GM12874 (cell line): ENCODE measurements around the gene TOR1B.
A peak's percentile ranks its signal among the peaks of the same experiment; 100 is the strongest.

Experiments
- TF ChIP-seq, protein P1 (sequence below): IDR thresholded peaks from 2 replicates; pipeline ENCODE4 v1.5.1; 2011; ENCODE audit warnings: low read depth, mild to moderate bottlenecking, control low read depth, low read length, moderate library complexity; ENCODE audit not compliant: insufficient read depth

Gene TOR1B

DNA sequence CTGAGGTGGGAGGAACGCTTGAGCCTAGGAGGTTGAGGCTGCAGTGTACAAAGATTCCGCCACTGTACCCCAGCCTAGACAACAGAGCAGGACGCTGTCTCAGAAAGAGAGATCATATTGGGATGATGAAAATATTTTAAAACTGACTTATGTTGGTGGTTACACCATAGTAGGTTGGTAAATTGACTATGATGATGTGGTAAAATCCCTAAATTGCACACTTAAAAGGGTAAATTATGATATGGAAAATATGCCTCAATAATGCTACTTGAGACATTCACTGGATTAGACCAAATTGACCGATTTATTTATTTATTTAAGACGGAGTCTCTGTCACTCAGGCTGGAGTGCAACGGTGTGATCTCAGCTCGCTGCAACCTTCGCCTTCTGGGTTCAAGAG, 21.9 kb upstream of the TOR1B start:
- TF ChIP-seq, protein P1, sequence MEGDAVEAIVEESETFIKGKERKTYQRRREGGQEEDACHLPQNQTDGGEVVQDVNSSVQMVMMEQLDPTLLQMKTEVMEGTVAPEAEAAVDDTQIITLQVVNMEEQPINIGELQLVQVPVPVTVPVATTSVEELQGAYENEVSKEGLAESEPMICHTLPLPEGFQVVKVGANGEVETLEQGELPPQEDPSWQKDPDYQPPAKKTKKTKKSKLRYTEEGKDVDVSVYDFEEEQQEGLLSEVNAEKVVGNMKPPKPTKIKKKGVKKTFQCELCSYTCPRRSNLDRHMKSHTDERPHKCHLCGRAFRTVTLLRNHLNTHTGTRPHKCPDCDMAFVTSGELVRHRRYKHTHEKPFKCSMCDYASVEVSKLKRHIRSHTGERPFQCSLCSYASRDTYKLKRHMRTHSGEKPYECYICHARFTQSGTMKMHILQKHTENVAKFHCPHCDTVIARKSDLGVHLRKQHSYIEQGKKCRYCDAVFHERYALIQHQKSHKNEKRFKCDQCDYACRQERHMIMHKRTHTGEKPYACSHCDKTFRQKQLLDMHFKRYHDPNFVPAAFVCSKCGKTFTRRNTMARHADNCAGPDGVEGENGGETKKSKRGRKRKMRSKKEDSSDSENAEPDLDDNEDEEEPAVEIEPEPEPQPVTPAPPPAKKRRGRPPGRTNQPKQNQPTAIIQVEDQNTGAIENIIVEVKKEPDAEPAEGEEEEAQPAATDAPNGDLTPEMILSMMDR, result no peak

DNA sequence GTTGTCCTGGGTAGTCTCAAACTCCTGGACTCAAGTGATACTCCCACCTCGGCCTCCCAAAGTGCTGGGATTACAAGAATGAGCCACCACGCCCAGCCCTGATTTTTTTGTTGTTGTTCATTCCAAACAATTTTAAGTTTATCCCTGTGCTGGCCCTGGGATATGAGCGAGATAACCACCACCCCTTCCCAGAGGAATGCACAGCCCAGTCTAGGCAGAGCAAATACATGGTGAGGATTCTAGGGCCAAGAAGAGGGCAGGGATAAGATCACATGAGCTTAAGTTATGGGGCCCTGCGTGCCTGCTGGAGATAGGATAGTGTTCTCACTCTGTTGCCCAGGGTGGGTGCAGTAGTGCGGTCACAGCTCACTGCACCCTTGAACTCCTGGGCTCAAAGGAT, 21.0 kb upstream of the TOR1B start:
- TF ChIP-seq, protein P1, result no peak

DNA sequence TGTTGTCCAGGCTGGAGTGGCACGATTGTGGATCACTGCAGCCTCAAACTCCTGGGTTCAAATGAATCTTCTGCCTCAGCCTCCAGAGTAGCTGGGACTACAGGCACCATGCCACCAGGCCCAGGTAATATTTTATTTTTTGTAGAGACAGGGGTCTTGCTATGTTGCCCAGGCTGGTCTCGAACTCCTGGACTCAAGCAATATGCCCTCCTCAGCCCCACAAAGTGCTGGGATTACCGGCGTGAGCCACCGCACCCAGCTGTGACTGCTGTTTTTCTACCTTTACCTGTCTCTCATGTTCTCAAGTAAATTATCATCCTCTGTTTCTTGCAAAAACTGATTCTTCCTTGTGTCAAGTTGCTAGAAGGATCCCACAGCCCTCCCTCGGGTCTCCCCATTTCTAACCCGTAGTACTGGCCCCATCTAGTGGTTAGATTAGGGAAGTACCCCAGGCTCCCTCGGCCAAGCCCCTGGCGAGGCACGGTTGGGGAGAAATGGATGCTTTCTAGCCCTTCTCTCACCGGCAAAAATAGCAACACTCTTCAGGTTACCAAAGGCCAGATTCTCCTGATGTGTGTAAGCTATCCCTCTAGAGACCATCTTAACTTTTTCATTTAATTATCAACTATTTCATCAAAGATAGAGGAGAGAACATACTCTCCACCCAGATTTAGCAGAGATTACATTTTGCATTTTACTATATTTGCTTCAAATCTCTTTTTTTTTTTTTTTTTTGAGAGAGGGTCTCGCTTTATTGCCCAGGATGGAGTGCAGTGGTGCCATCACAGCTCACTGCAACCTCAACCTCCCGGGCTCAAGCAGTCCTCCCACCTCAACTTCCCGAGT, 19.2 kb upstream of the TOR1B start:
- TF ChIP-seq, protein P1, result peak; percentile 86

DNA sequence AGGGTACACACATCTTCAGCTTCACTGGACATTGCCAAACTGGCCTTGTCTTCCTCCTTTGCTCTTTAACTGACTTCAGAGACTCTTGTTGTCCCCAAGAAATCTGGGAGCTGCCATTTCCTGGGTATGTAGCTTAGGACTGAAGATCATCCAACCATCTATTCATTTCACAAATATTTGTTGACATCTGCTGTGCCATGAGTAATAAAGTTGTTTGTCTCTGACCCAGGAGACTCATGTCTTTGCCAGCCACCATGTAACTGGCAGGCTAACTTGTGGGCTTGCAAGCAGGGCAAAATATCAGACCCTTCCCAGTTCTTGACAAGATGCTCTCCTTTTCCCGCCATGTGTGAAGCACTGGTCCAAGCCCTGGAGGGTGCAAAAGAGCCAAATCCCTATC, 17.1 kb upstream of the TOR1B start:
- TF ChIP-seq, protein P1, result no peak

DNA sequence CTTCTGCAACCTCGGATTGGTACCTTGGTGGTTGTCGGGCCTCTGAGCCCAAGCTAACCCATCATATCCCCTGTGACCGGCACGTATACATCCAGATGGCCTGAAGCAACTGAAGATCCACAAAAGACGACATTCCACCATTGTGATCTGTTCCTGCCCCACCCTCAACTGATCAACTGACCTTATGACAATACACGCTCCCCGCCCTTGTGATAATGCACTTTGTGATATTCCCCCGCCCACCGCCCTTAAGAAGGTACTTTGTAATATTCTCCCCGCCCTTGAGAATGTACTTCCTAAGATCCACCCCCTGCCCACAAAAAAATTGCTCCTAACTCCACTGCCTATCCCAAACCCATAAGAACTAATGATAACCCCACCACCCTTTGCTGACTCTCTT, 16.5 kb upstream of the TOR1B start:
- TF ChIP-seq, protein P1, result no peak

DNA sequence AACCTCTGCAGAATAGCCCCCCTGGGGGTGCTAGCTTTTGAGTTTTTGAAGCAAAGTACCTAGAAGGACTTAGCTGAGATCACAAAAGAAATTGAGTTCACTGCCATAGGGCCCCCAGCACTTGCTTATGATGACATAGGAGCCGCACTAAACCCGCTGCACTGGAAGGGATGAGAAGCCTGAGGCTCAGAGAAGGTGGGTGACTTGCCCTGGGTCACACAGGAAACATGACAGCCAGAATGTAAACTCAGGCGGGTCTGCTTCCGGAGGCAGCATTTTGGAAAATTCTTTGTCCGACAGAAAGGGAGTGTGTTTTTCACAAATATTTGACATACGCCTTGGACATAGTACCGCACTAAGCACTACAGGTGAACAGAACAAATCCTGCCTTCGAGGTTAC, 8.4 kb upstream of the TOR1B start:
- TF ChIP-seq, protein P1, result no peak

DNA sequence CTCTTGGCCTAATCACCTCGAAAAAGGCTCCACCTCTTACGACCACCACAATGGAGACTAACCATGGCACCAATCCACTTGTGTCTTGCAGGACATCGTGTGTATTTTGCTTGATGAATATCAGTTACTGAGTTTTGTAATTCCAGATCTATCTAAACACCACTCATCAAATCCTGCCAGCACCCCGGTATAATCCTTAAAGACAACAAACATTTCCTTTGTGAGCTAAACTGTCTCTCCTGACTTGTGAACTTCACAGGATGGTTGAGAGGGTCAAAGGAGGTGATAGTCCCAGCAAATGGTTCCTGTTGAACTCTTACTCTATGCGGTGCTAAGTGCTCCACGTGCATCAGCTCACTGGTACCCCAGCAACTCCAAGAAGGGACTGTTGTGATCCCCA, 4.0 kb upstream of the TOR1B start:
- TF ChIP-seq, protein P1, result no peak
